NCI-H2107 (cell line): ENCODE results near the gene SGPP2.

Source experiments
- DNase-seq: peaks from one replicate; lab custom pipeline; 2025; lab: John Stamatoyannopoulos, UW

The SGPP2 gene

GRCh38 chr2:222525811-222526210 is 101.5 kb downstream of the SGPP2 start:
- no peak for DNase-seq

GRCh38 chr2:222526480-222527277 is 102.3 kb downstream of the SGPP2 start:
- DNase-seq, result no peak

GRCh38 chr2:222532315-222532714 is 108.0 kb downstream of the SGPP2 start:
- no peak for DNase-seq

GRCh38 chr2:222535477-222535876 is 111.1 kb downstream of the SGPP2 start:
- DNase-seq, result no peak

GRCh38 chr2:222538535-222538934 is 114.2 kb downstream of the SGPP2 start:
- DNase-seq, result no peak

GRCh38 chr2:222544661-222545060 is 120.3 kb downstream of the SGPP2 start:
- DNase-seq, result no peak

- no peak for DNase-seq
Measured at GRCh38 chr2:222545823-222546795, 121.8 kb downstream of the SGPP2 start.

GRCh38 chr2:222547083-222547482 is 122.7 kb downstream of the SGPP2 start:
- DNase-seq, result no peak

- no peak for DNase-seq
Measured at GRCh38 chr2:222548992-222549391, 124.6 kb downstream of the SGPP2 start.

GRCh38 chr2:222554517-222554916 is 130.2 kb downstream of the SGPP2 start:
- DNase-seq, result no peak

- DNase-seq, result no peak
Measured at GRCh38 chr2:222561151-222561550, 136.8 kb downstream of the SGPP2 start.

GRCh38 chr2:222561817-222562645 is 137.7 kb downstream of the SGPP2 start:
- DNase-seq, result peak; percentile 27

GRCh38 chr2:222563106-222563718 is 138.9 kb downstream of the SGPP2 start:
- no peak for DNase-seq

- DNase-seq, result no peak
Measured at GRCh38 chr2:222563936-222564335, 139.6 kb downstream of the SGPP2 start.

GRCh38 chr2:222566229-222566628 is 141.9 kb downstream of the SGPP2 start:
- DNase-seq, result no peak

- DNase-seq, result peak; percentile 60
Measured at GRCh38 chr2:222568865-222569264, 144.5 kb downstream of the SGPP2 start.

- no peak for DNase-seq
Measured at GRCh38 chr2:222569826-222570225, 145.5 kb downstream of the SGPP2 start.

- no peak for DNase-seq
Measured at GRCh38 chr2:222572264-222572721, 147.9 kb downstream of the SGPP2 start.

GRCh38 chr2:222572751-222573174 is 148.4 kb downstream of the SGPP2 start:
- DNase-seq, result no peak

GRCh38 chr2:222575618-222576017 is 151.3 kb downstream of the SGPP2 start:
- no peak for DNase-seq
